ENCODE data around the gene ALKBH7.
"Not testable (repeated sequence)": the region's sequence is repeated elsewhere in the genome, so short reads cannot be mapped to it uniquely, and the experiment has no call there.

ALKBH7 gene

GRCh38 chr19:6372594-6373095 is at the start of gene ALKBH7:
Gene ALKBH7 (plus strand): TSS chr19:6372794. CDS start chr19:6372821, 27 bp downstream.
- DNase-seq = peak; percentile 81 to 91 (median 87)

- no peak for DNase-seq
Observed at GRCh38 chr19:6324757-6325156, 47.8 kb upstream of the ALKBH7 start.

- no peak for DNase-seq
Observed at GRCh38 chr19:6325614-6326013, 47.0 kb upstream of the ALKBH7 start.

- DNase-seq = no peak
Observed at GRCh38 chr19:6326815-6327214, 45.8 kb upstream of the ALKBH7 start.

- no peak for DNase-seq
Observed at GRCh38 chr19:6333439-6333838, 39.2 kb upstream of the ALKBH7 start, which contains the start of gene ACER1. Gene ACER1 (minus strand): TSS chr19:6333612. CDS start chr19:6333551, 61 bp downstream.

GRCh38 chr19:6334490-6335285 is 37.9 kb upstream of the ALKBH7 start:
- DNase-seq = no peak

GRCh38 chr19:6340493-6341201 is 31.9 kb upstream of the ALKBH7 start:
- no peak for DNase-seq

- no peak for DNase-seq
Observed at GRCh38 chr19:6343462-6343861, 29.1 kb upstream of the ALKBH7 start.

GRCh38 chr19:6349271-6349670 is 23.3 kb upstream of the ALKBH7 start:
- not testable (repeated sequence) for DNase-seq

GRCh38 chr19:6350688-6351087 is 21.9 kb upstream of the ALKBH7 start:
- DNase-seq = no peak

- no peak for DNase-seq
Observed at GRCh38 chr19:6352381-6353165, 20.0 kb upstream of the ALKBH7 start.

- no peak for DNase-seq
Observed at GRCh38 chr19:6354098-6354674, 18.4 kb upstream of the ALKBH7 start.

- not testable (repeated sequence) for DNase-seq
Observed at GRCh38 chr19:6355321-6356040, 17.1 kb upstream of the ALKBH7 start.

- DNase-seq = no peak
Observed at GRCh38 chr19:6357174-6357573, 15.4 kb upstream of the ALKBH7 start.

- DNase-seq = no peak
Observed at GRCh38 chr19:6358003-6358402, 14.6 kb upstream of the ALKBH7 start.

GRCh38 chr19:6359568-6360341 is 12.8 kb upstream of the ALKBH7 start:
- DNase-seq = no peak

GRCh38 chr19:6360445-6360844 is 12.1 kb upstream of the ALKBH7 start:
- DNase-seq = not testable (repeated sequence)

GRCh38 chr19:6360857-6361216 is 11.8 kb upstream of the ALKBH7 start:
- not testable (repeated sequence) for DNase-seq

- no peak for DNase-seq
Observed at GRCh38 chr19:6362027-6362350, 10.6 kb upstream of the ALKBH7 start.

GRCh38 chr19:6362351-6362801 is 10.2 kb upstream of the ALKBH7 start:
- no peak for DNase-seq

- DNase-seq = no peak
Observed at GRCh38 chr19:6364353-6364752, 8.2 kb upstream of the ALKBH7 start.
